GM12878 (cell line): ENCODE results near the gene PQBP1. TPM values are rescaled to one million over a fixed set of nuclear protein-coding genes. Genes with fewer than 3 reads are reported as not detected.
"Not testable (repeated sequence)": the region's sequence is repeated elsewhere in the genome, so short reads cannot be mapped to it uniquely, and the experiment has no call there.

Experiments
- ATAC-seq: fragments of 200-7000 bp; cut with Tn5 transposase; 3 replicates; pipeline ENCODE4 v1.9.1; 2020; ENCODE audit warnings: mild to moderate bottlenecking, moderate library complexity
- BruUV-seq: library from RNA; stranded (reverse); fragments of 400-500 nt; replicated peaks from 2 replicates; lab custom pipeline; 2021; lab: Mats Ljungman, UMichigan
- CTCF ChIA-PET: fragments of 300-600 bp; sonication (Branson Sonifier 250); formaldehyde crosslinking; extraction: SDS; loops from one replicate; lab custom pipeline; 2021; ENCODE audit warnings: inconsistent platforms; lab: Yijun Ruan, JAX
- POLR2A ChIA-PET: fragments of 350-600 bp; formaldehyde crosslinking; extraction: SDS; loops from one replicate; lab custom pipeline; 2021; ENCODE audit warnings: inconsistent platforms; lab: Charles Lee
- RAD21 ChIA-PET: fragments of 300-600 bp; sonication (Branson Sonifier 250); formaldehyde crosslinking; loops from one replicate; lab custom pipeline; 2023; ENCODE audit warnings: antibody characterized with exemption; ENCODE audit not compliant: unreplicated experiment; lab: Charles Lee
- SMC1A ChIA-PET: fragments of 300-600 bp; sonication (Branson Sonifier 250); formaldehyde crosslinking; loops from one replicate; lab custom pipeline; 2023; ENCODE audit not compliant: unreplicated experiment, uncharacterized antibody; lab: Charles Lee
- DNase-seq: peaks from one replicate; pipeline ENCODE4 v3.0.0-alpha.2; 2011; ENCODE audit warnings: low read depth, low spot score
- FAIRE-seq: peaks from 3 replicates; lab custom pipeline; 2011; peaks lifted over from hg19 to GRCh38; lab: Jason Lieb, UNC
- H2AFZ ChIP-seq: 2 replicates; pipeline ENCODE4 v1.6.0; 2011; ENCODE audit warnings: low read depth, low read length, control low read depth; ENCODE audit not compliant: control insufficient read depth
- H3K27ac ChIP-seq: 2 replicates; pipeline ENCODE4 v1.5.1; 2011; ENCODE audit warnings: control low read depth; ENCODE audit not compliant: control insufficient read depth, insufficient read depth
- H3K27me3 ChIP-seq, 2 experiments: replicated peaks in 1 of 2; 2 replicates each; pipeline versions ENCODE4 v1.6.0 to v1.6.1; 2011; ENCODE audit warnings: low read length in 1 of 2; ENCODE audit not compliant: control insufficient read depth in 2 of 2, insufficient read depth in 2 of 2
- H3K36me3 ChIP-seq, 2 experiments: 2 replicates each; pipeline ENCODE4 v1.5.1; 2011; ENCODE audit warnings: low read length in 1 of 2; ENCODE audit not compliant: control insufficient read depth in 2 of 2, insufficient read depth in 2 of 2
- H3K4me1 ChIP-seq: 2 replicates; pipeline ENCODE4 v1.6.1; 2011; ENCODE audit warnings: mild to moderate bottlenecking, low read length, moderate library complexity, mixed read lengths; ENCODE audit not compliant: control insufficient read depth, insufficient read depth
- H3K4me2 ChIP-seq: 2 replicates; pipeline ENCODE4 v1.6.0; 2011; ENCODE audit warnings: control low read depth; ENCODE audit not compliant: control insufficient read depth, insufficient read depth
- H3K4me3 ChIP-seq: fragments of 200-600 bp; sonication (generic); 2 replicates; pipeline ENCODE4 v1.5.1; 2016
- H3K79me2 ChIP-seq: 2 replicates; pipeline ENCODE4 v1.6.0; 2011; ENCODE audit warnings: low read length; ENCODE audit not compliant: control insufficient read depth, insufficient read depth
- H3K9ac ChIP-seq: 2 replicates; pipeline ENCODE4 v1.8.0; 2011; ENCODE audit warnings: low read length, control low read depth, mixed read lengths; ENCODE audit not compliant: control insufficient read depth, insufficient read depth
- H3K9me3 ChIP-seq: replicated peaks from 3 replicates; pipeline ENCODE4 v1.5.1; 2011; ENCODE audit warnings: mild to moderate bottlenecking, low read length; ENCODE audit not compliant: control insufficient read depth, insufficient read depth
- H4K20me1 ChIP-seq: 2 replicates; pipeline ENCODE4 v1.6.0; 2011; ENCODE audit not compliant: control insufficient read depth, insufficient read depth
- ASH2L ChIP-seq: fragments of 300-600, 200-600 bp; sonication (generic); IDR thresholded peaks from 2 replicates; pipeline ENCODE4 v1.6.1; 2017; ENCODE audit warnings: low read depth, mild to moderate bottlenecking, borderline replicate concordance
- BHLHE40 ChIP-seq, 2 experiments: fragments of 450-650 bp in 1 of 2; IDR thresholded peaks; 2 replicates each; pipeline ENCODE4 v1.6.1; 2011 to 2017; ENCODE audit warnings: low read depth in 2 of 2, borderline replicate concordance in 1 of 2, improper control_type of control experiment in 1 of 2, low read length in 1 of 2, mild to moderate bottlenecking in 1 of 2
- DPF2 ChIP-seq: fragments of 450-650 bp; IDR thresholded peaks from 2 replicates; pipeline ENCODE4 v1.6.1; 2017; ENCODE audit warnings: mild to moderate bottlenecking
- ELK1 ChIP-seq: IDR thresholded peaks from 2 replicates; pipeline ENCODE4 v1.6.1; 2012; ENCODE audit warnings: low read depth, low read length, improper control_type of control experiment
- FOXK2 ChIP-seq: fragments of 450-650 bp; IDR thresholded peaks from 2 replicates; pipeline ENCODE4 v1.6.1; 2017; ENCODE audit warnings: mild to moderate bottlenecking, moderate library complexity
- NFYA ChIP-seq: IDR thresholded peaks from 2 replicates; pipeline ENCODE4 v1.6.1; 2011; ENCODE audit warnings: low read depth, mild to moderate bottlenecking, low read length, improper control_type of control experiment, borderline replicate concordance
- PML ChIP-seq: IDR thresholded peaks from 2 replicates; pipeline ENCODE4 v1.6.1; 2012; ENCODE audit warnings: low read length, inconsistent platforms
- SIX5 ChIP-seq: IDR thresholded peaks from 2 replicates; pipeline ENCODE4 v1.6.1; 2011; ENCODE audit warnings: mild to moderate bottlenecking, low read depth, low read length, moderate library complexity; ENCODE audit not compliant: severe bottlenecking
- ZNF384 ChIP-seq: IDR thresholded peaks from 2 replicates; pipeline ENCODE4 v1.6.1; 2012; ENCODE audit warnings: low read depth, mild to moderate bottlenecking, low read length, improper control_type of control experiment, borderline replicate concordance
- WGBS: methylation state at CpG from one replicate; pipeline ENCODE4 v1.1.6; 2016; ENCODE audit warnings: low lambda C conversion rate; ENCODE audit not compliant: insufficient replicate concordance, insufficient coverage; ENCODE audit errors: missing lambda C conversion rate; 5-methylcytosine and 5-hydroxymethylcytosine counted together
- in situ Hi-C: fragments of 300-500 bp; cut with MboI; formaldehyde crosslinking; loops from 9 replicates; pipeline ENCODE4 v1.14.3; 2018; ENCODE audit warnings: mixed read lengths
- intact Hi-C: fragments of 100-400 bp; cut with micrococcal nuclease; formaldehyde crosslinking; loops from one replicate; pipeline ENCODE4 v1.14.2; 2022; ENCODE audit not compliant: unreplicated experiment
- polyA plus RNA-seq, 11 experiments: library from polyadenylated mRNA; depleted of rRNA in 4 of 11; unstranded in 6 of 11; stranded (reverse) in 5 of 11; fragments of >200 nt; fragmentation: Nextera tagmentation in 4 of 11; fragmentation: Illumina TruSeq in 1 of 11; extraction: Ambion mirVana in 4 of 11; extraction: Trizol in 1 of 11; gene quantifications; 1 replicate in 1 of 11; 2 replicates in 10 of 11; pipeline versions ENCODE4 v1.2.1 to v1.2.3, GENCODE V29; 2011 to 2016; ENCODE audit warnings: inconsistent platforms in 2 of 11, missing spikeins in 2 of 11, low read depth in 1 of 11
- total RNA-seq, 4 experiments: library from RNA; depleted of rRNA in 3 of 4; stranded (reverse); fragments of >200 nt in 3 of 4; fragmentation: Illumina TruSeq in 1 of 4; extraction: Trizol in 1 of 4; gene quantifications; 2 replicates each; pipeline versions ENCODE4 v1.2.1 to v1.2.3, GENCODE V29; 2013 to 2021

The PQBP1 gene
- total and polyA plus RNA-seq, 10 of the 15 experiments (the other 5 are each of a cell fraction or from before 2014, with no cell fraction given) = 12.5 to 74.8 (median 68.5) TPM

- no peak for TF ChIP-seq NFYA
- TF ChIP-seq PML = no peak
Observed at GRCh38 chrX:48883729-48884128, 14.0 kb upstream of the PQBP1 start (continued).

DNA sequence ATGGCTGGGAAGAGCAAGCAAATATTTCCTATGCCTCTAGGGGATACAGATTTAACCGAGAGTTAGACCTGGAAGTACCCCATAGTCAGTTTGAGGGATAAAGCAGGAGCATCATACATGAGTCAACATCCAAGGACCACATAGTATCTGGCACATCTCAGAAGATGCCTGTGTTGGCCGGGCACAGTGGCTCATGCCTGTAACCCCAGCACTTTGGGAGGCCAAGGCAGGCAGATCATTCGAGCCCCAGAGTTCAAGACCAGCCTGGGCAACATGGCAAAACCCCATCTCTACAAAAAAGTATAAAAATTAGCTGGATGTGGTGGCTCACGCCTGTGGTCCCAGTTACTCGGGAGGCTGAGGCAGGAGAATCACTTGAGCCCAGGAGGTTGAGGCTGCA lies 11.1 kb upstream of the PQBP1 start:
- H3K79me2 ChIP-seq, intact Hi-C loops, H2AFZ ChIP-seq, H3K4me1 ChIP-seq, SMC1A ChIA-PET, BruUV-seq, RAD21 ChIA-PET, H3K4me3 ChIP-seq, H3K27ac ChIP-seq, H3K27me3 ChIP-seq, H3K9ac ChIP-seq, ATAC-seq, DNase-seq, H4K20me1 ChIP-seq, in situ Hi-C loops, H3K9me3 ChIP-seq, FAIRE-seq, H3K36me3 ChIP-seq, H3K4me2 ChIP-seq: not testable (repeated sequence)
- 43% methylated on average over 5 of the region's 5 CpGs for WGBS
- POLR2A ChIA-PET = interaction anchor here (0.6 kb wide), 1 partner anchor 181 kb away, joined by 3 read pairs; no protein-coding TSS in a partner anchor
- CTCF ChIA-PET = interaction anchor here (0.6 to 1.7 kb wide), 2 partner anchors 19 to 214 kb away, joined by 3 to 4 read pairs; no protein-coding TSS in a partner anchor

- no peaks in the 10 kb centered on the region for H4K20me1 ChIP-seq
- TF ChIP-seq ASH2L (no peak), DPF2 (no peak), ELK1 (no peak), SIX5 (no peak), BHLHE40 (IDR thresholded peaks at IDR 0.05; ENCODE audit: borderline replicate concordance in 1 of 2, low read depth in 2 of 2, low read length in 1 of 2) (no peak), FOXK2 (no peak), ZNF384 (no peak)
- TF ChIP-seq, all 136 proteins: peak for 0
- ATAC-seq (no peak), DNase-seq (no peak), FAIRE-seq (no peak)
- CTCF ChIA-PET = no interaction called here
- Histone ChIP-seq H2AFZ (peak overlapping the region; percentile 23; the same call in 1 of the 2 replicates), H3K36me3 (no peaks in the 10 kb centered on the region), H3K27ac (no peak overlapping the region), H3K4me2 (peak overlapping the region; percentile 69; the same call in 1 of the 2 replicates), H3K9ac (no peak overlapping the region), H3K9me3 (no peaks in the 10 kb centered on the region; the same call in 2 of the 3 replicates), H3K4me1 (no peaks in the 10 kb centered on the region), H3K27me3 (no peaks in the 10 kb centered on the region), H3K4me3 (peak overlapping the region; percentile 67; the same call in 1 of the 2 replicates), H3K79me2 (no peaks in the 10 kb centered on the region)
- BruUV-seq = no TSS peak
- in situ Hi-C loops = no loop called here
- intact Hi-C loops = loop anchor here (5.0 to 10.0 kb wide), 2 partner anchors 243 to 416 kb away; partner anchors contain the start of genes FTSJ1 and SLC38A5
- SMC1A ChIA-PET = interaction anchor here (1.1 kb wide), 1 partner anchor 239 kb away, joined by 4 read pairs; no protein-coding TSS in a partner anchor
- WGBS = 29% methylated on average over 15 of the region's 15 CpGs
- RAD21 ChIA-PET = interaction anchor here (1.2 kb wide), 1 partner anchor 56 kb away, joined by 6 read pairs; no protein-coding TSS in a partner anchor
- POLR2A ChIA-PET = no interaction called here
Observed at GRCh38 chrX:48890296-48890925, 7.3 kb upstream of the PQBP1 start.
